CD4-positive, alpha-beta T cell (primary cell): Measurements from ENCODE around the gene ZNF717. TPM values are rescaled to one million over a fixed set of nuclear protein-coding genes. Genes with fewer than 3 reads are reported as not detected.

Source experiments
- ATAC-seq: fragments of 200-7000 bp; cut with Tn5 transposase; one replicate; pipeline ENCODE4 v1.10.0; 2022; ENCODE audit warnings: mild to moderate bottlenecking; ENCODE audit not compliant: poor library complexity
- CTCF ChIA-PET: fragments of 350-600 bp; sonication (Branson Sonifier 250); formaldehyde crosslinking; loops from one replicate; lab custom pipeline; 2021; ENCODE audit warnings: antibody characterized with exemption, inconsistent platforms; lab: Charles Lee
- POLR2A ChIA-PET: fragments of 350-600 bp; sonication (Branson Sonifier 250); formaldehyde crosslinking; loops from one replicate; lab custom pipeline; 2021; ENCODE audit warnings: antibody characterized with exemption, inconsistent platforms; lab: Charles Lee
- DNase-seq, 14 experiments: peaks; one replicate each; pipeline ENCODE4 v3.0.0-alpha.2; 2013 to 2020; ENCODE audit warnings: mixed read lengths in 2 of 14
- H3K27ac ChIP-seq, 2 donors: one replicate each; pipeline versions ENCODE4 v1.5.1 to v1.7.0; 2013; ENCODE audit warnings: low read length in 2 of 2, low read depth in 1 of 2, mild to moderate bottlenecking in 1 of 2
- H3K27me3 ChIP-seq, 2 experiments: 1 replicate in 1 of 2; 2 replicates in 1 of 2; pipeline versions ENCODE4 v1.6.1 to v1.7.0; 2013; ENCODE audit warnings: low read length in 2 of 2, control low read depth in 1 of 2, mild to moderate bottlenecking in 1 of 2, moderate library complexity in 1 of 2; ENCODE audit not compliant: insufficient read depth in 2 of 2, control insufficient read depth in 1 of 2
- H3K36me3 ChIP-seq: one replicate; pipeline ENCODE4 v1.6.1; 2013; ENCODE audit warnings: low read length, control low read depth; ENCODE audit not compliant: insufficient read depth
- H3K4me1 ChIP-seq: one replicate; pipeline ENCODE4 v1.6.1; 2013; ENCODE audit warnings: low read length, control low read depth; ENCODE audit not compliant: insufficient read depth
- H3K4me3 ChIP-seq: one replicate; pipeline ENCODE4 v1.5.1; 2013; ENCODE audit warnings: mild to moderate bottlenecking, low read length, moderate library complexity
- H3K9me3 ChIP-seq, 2 experiments: 1 replicate in 1 of 2; 2 replicates in 1 of 2; pipeline versions ENCODE4 v1.6.1 to v1.7.0; 2013; ENCODE audit warnings: low read length in 2 of 2, mild to moderate bottlenecking in 2 of 2, control low read depth in 1 of 2, moderate library complexity in 1 of 2; ENCODE audit not compliant: control insufficient read depth in 1 of 2, insufficient read depth in 1 of 2
- H3K27ac Mint-ChIP-seq: one replicate; pipeline ENCODE4 v1.8.0; 2020; ENCODE audit warnings: mixed read lengths
- H3K27me3 Mint-ChIP-seq: one replicate; pipeline ENCODE4 v1.8.0; 2021; ENCODE audit warnings: mixed read lengths
- H3K36me3 Mint-ChIP-seq: one replicate; pipeline ENCODE4 v1.8.0; 2021; ENCODE audit warnings: low read depth, mixed read lengths
- H3K4me1 Mint-ChIP-seq: one replicate; pipeline ENCODE4 v1.8.0; 2021; ENCODE audit warnings: low read depth, mixed read lengths
- H3K4me3 Mint-ChIP-seq: one replicate; pipeline ENCODE4 v1.8.0; 2020; ENCODE audit warnings: mild to moderate bottlenecking, mixed read lengths
- H3K9me3 Mint-ChIP-seq: one replicate; pipeline ENCODE4 v1.8.0; 2020; ENCODE audit warnings: mixed read lengths
- CTCF ChIP-seq: fragments of 200-600 bp; IDR thresholded peaks from one replicate; pipeline ENCODE4 v1.8.0; 2022; ENCODE audit warnings: antibody characterized with exemption, mild to moderate bottlenecking
- intact Hi-C, 2 experiments: fragments of 100-400 bp; cut with DNase I in 1 of 2; cut with micrococcal nuclease in 1 of 2; formaldehyde crosslinking; loops; one replicate each; pipeline versions ENCODE4 v1.15.1 to v1.9.0; 2023 to 2025; cut with DNase I, micrococcal nuclease
- microRNA-seq: library from miRNA; unstranded; fragments of <30 nt; microRNA quantifications from one replicate; pipeline ENCODE4 v1.2.0, GENCODE V29; 2021; ENCODE audit warnings: borderline microRNAs expressed, borderline replicate concordance
- total RNA-seq, 174 experiments: library from RNA in 2 of 174; stranded (reverse) in 2 of 174; gene quantifications; one replicate each; pipeline ENCODE4 v1.2.3 and lab custom pipeline; 2021 to 2026

ZNF717 gene
- total RNA-seq, 2 experiments from 2014 or later = 4.5 to 5.2 TPM

GRCh38 chr3:75692061-75692460 lies 93.3 kb downstream of the ZNF717 start:
- H3K4me3 ChIP-seq = no peak overlapping the region
- Mint-ChIP-seq H3K36me3 (peaks cover 6% of the 10 kb centered on the region), H3K4me3 (no peak overlapping the region), H3K27me3 (no peaks in the 10 kb centered on the region), H3K4me1 (no peaks in the 10 kb centered on the region), H3K27ac (no peak overlapping the region), H3K9me3 (peaks cover 25% of the 10 kb centered on the region)
- POLR2A ChIA-PET = no interaction called here
- CTCF ChIA-PET = no interaction called here
- H3K9me3 ChIP-seq = peaks cover 7 to 12% of the 10 kb centered on the region in 2 experiments
- no peaks in the 10 kb centered on the region for H3K36me3 ChIP-seq
- no peaks in the 10 kb centered on the region for H3K4me1 ChIP-seq
- no peak for TF ChIP-seq CTCF
- H3K27me3 ChIP-seq = peaks cover 0 to 2% of the 10 kb centered on the region in 2 experiments
- ATAC-seq (no peak), DNase-seq (no peak)
- intact Hi-C loops = no loop called here
- no peak overlapping the region for H3K27ac ChIP-seq

GRCh38 chr3:75687323-75687722 lies 98.0 kb downstream of the ZNF717 start:
- CTCF ChIA-PET = no interaction called here
- no peak overlapping the region for H3K4me3 Mint-ChIP-seq

More at GRCh38 chr3:75687323-75687722, 98.0 kb downstream of the ZNF717 start:
- peaks cover 25% of the 10 kb centered on the region for H3K9me3 Mint-ChIP-seq
- Histone ChIP-seq H3K4me3 (no peak overlapping the region), H3K4me1 (no peaks in the 10 kb centered on the region), H3K9me3 (peaks cover 3 to 19% of the 10 kb centered on the region in 2 experiments), H3K36me3 (no peaks in the 10 kb centered on the region), H3K27me3 (peaks cover 0 to 2% of the 10 kb centered on the region in 2 experiments), H3K27ac (no peak overlapping the region)
- no peaks in the 10 kb centered on the region for H3K27me3 Mint-ChIP-seq
- peaks cover 21% of the 10 kb centered on the region for H3K36me3 Mint-ChIP-seq
- H3K4me1 Mint-ChIP-seq = no peaks in the 10 kb centered on the region
- DNase-seq = no peak
- ATAC-seq = no peak
- intact Hi-C loops = no loop called here
- no peak for TF ChIP-seq CTCF
- H3K27ac Mint-ChIP-seq = no peak overlapping the region
- POLR2A ChIA-PET = no interaction called here

Small RNA genes within 50 kb of the gene (microRNA-seq; reads per million reads assigned to microRNA genes)
- not detected for gene MIR4273

Other genes starting within 250 kb of the ZNF717 start
- not detected for gene FRG2C, start 121.2 kb downstream of the ZNF717 start, total RNA-seq